ENCODE results near the gene RBM15.

DNA sequence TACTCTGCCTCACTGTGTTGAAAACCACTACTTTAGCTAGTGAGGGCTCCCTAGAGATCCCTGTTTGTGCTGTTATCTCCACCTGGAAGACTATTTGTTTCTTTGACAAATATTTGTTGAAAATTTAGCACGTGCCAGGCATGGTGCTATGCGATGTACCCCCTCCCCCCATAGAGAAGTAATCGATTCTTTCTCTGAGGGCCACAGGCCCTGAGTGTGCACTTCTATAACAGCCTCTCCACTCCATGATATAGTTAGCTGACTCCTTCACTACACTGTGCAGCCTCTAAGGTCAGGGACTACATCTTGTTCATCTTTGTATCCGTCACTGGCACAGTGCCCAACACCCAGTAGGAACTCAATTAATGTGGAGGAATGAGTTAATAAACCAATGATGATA is 17.3 kb upstream of the RBM15 start:
- TF ChIP-seq EZH2 (IDR thresholded peaks at IDR 0.05; ENCODE audit: low read depth, unreplicated experiment) (no peak), CTCF (conservative IDR thresholded peaks at IDR 0.05; ENCODE audit: low read depth in 2 of 2) (no peak), EZH2phosphoT487 (IDR thresholded peaks at IDR 0.05; ENCODE audit: unreplicated experiment) (no peak), JUNB (IDR thresholded peaks at IDR 0.05; ENCODE audit: unreplicated experiment) (no peak), POLR2AphosphoS5 (IDR thresholded peaks at IDR 0.05; ENCODE audit: low read depth) (no peak), STAT1 (IDR thresholded peaks at IDR 0.05; ENCODE audit: unreplicated experiment) (no peak), CREB1 (CRISPR knock-in tag; IDR thresholded peaks at IDR 0.05; ENCODE audit: low read depth) (no peak), ZNF114 (CRISPR knock-in tag; IDR thresholded peaks at IDR 0.05) (no peak)
- TF ChIP-seq, protein P1, sequence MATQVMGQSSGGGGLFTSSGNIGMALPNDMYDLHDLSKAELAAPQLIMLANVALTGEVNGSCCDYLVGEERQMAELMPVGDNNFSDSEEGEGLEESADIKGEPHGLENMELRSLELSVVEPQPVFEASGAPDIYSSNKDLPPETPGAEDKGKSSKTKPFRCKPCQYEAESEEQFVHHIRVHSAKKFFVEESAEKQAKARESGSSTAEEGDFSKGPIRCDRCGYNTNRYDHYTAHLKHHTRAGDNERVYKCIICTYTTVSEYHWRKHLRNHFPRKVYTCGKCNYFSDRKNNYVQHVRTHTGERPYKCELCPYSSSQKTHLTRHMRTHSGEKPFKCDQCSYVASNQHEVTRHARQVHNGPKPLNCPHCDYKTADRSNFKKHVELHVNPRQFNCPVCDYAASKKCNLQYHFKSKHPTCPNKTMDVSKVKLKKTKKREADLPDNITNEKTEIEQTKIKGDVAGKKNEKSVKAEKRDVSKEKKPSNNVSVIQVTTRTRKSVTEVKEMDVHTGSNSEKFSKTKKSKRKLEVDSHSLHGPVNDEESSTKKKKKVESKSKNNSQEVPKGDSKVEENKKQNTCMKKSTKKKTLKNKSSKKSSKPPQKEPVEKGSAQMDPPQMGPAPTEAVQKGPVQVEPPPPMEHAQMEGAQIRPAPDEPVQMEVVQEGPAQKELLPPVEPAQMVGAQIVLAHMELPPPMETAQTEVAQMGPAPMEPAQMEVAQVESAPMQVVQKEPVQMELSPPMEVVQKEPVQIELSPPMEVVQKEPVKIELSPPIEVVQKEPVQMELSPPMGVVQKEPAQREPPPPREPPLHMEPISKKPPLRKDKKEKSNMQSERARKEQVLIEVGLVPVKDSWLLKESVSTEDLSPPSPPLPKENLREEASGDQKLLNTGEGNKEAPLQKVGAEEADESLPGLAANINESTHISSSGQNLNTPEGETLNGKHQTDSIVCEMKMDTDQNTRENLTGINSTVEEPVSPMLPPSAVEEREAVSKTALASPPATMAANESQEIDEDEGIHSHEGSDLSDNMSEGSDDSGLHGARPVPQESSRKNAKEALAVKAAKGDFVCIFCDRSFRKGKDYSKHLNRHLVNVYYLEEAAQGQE (IDR thresholded peaks at IDR 0.05; ENCODE audit: unreplicated experiment), result no peak
- TF ChIP-seq, protein P2, sequence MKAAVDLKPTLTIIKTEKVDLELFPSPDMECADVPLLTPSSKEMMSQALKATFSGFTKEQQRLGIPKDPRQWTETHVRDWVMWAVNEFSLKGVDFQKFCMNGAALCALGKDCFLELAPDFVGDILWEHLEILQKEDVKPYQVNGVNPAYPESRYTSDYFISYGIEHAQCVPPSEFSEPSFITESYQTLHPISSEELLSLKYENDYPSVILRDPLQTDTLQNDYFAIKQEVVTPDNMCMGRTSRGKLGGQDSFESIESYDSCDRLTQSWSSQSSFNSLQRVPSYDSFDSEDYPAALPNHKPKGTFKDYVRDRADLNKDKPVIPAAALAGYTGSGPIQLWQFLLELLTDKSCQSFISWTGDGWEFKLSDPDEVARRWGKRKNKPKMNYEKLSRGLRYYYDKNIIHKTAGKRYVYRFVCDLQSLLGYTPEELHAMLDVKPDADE (IDR thresholded peaks at IDR 0.05), result no peak
